Nucleus accumbens (tissue), 56 donors: ENCODE results near the gene HOXC5.

Experiments
- DNase-seq, 56 donors: peaks; one replicate each; lab custom pipeline; 2025; lab: John Stamatoyannopoulos, UW

The HOXC5 gene

DNA sequence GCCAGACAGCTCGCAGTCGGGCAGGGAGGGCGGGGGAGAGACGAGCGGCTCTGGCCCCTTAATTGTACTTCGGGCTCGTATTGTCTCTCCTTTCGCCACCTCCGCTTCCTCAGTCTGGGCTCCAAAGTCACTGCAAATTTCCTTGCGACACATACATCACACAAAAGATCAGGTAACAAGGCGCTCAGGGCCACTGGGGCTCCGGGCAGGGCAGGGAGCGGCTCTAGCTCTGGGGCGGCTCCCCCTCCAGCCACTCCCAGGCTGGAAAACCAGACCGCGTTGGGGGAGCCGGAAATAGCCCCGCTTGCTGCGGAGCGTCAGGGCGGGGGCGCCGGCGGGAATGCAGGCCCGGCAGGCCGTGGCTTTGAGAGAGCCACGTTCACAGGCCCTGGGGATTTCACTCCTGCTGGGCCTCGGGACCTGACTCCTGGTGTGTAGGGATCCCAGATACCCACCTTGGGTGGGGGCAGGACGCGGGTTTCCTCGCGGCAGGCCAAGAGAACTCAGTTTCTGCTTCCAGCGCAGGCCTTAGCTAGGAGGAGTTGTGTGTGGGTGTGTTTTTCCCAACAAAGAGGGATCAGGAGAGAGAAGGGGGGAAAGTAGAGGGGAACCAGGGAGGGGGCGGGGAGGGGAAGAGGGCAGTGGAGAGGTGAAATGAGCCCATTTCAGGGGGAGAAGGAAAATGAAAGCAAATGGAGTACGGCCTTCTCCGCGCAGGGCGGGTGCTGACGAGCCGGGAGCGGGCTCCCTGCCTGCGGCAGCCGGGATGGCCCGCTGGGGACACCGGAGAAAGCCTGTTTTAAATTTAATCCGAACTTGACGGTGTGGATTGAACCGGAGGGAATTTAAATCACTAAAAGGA, 37.2 kb upstream of the HOXC5 start:
- DNase-seq: peak in 1 of 56 donors; percentile 2

DNA sequence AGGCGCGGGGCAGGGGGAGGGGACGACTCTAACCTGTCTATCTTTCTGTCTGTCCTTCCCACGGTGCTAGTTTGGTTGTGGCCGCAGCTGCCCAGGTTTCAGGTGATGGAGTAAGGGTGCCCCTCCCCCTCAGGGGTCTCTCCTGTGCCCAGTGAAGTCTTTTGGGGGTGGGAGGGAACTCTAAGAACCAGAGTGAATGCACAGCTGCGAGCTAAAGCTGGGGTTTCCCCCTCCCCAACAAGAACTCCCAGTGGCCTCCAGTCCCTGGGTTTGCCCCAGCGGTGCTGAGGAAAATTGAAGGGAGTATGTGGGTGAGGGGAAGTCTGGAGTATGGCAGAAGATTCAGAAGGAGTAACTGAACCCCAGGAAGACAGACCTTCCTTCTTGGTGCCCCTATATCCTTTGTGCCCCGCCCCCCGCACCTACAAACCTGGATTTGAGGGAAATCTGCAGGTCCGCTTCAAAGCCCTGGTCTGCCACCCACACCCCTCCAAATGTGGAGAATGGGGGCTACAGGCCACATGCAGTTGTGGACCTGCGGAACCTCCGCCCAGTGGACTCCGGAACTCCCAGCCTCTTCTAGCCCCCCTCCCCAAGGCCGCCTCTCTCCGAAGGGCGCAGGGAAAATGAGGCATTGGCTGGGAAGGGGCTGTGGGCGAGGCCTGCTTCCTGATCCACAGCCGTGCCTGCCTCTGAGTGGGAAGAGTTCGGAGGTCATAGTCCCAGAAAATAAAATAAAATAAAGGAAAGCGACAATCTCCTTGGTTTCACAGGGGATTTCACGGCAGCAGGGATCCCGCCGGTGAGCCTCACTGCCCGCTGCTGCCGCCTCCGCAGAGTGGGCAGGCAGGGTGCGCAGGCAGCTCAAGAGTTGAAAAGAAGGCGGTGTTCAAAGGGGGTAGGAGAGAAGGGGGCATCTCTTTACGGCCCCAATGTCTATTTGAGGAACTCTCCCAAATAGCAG, 36.3 kb upstream of the HOXC5 start:
- DNase-seq: no peak

GRCh38 chr12:53997204-53998109, 35.4 kb upstream of the HOXC5 start:
- DNase-seq: no peak

- no peak for DNase-seq
Measured at GRCh38 chr12:53998110-53998899, 34.5 kb upstream of the HOXC5 start.

DNA sequence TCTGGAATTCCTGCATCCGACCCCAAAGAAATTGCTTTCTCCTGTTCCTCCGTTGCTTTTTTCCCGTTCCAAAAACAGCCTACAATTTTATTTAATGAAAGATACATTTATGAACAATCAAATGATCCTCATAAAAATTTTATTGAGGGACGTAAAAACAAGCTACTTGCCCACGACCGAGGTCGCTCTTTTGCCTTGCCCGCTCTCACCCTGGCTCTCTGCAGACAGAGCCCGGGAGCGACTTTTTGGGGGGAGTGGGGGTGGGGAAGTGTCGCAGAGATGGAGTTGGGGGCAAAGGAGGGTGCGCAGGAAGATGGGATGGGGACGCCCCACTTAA, 34.0 kb upstream of the HOXC5 start:
- no peak for DNase-seq

GRCh38 chr12:53999559-54000115, 33.2 kb upstream of the HOXC5 start:
- DNase-seq: no peak

DNA sequence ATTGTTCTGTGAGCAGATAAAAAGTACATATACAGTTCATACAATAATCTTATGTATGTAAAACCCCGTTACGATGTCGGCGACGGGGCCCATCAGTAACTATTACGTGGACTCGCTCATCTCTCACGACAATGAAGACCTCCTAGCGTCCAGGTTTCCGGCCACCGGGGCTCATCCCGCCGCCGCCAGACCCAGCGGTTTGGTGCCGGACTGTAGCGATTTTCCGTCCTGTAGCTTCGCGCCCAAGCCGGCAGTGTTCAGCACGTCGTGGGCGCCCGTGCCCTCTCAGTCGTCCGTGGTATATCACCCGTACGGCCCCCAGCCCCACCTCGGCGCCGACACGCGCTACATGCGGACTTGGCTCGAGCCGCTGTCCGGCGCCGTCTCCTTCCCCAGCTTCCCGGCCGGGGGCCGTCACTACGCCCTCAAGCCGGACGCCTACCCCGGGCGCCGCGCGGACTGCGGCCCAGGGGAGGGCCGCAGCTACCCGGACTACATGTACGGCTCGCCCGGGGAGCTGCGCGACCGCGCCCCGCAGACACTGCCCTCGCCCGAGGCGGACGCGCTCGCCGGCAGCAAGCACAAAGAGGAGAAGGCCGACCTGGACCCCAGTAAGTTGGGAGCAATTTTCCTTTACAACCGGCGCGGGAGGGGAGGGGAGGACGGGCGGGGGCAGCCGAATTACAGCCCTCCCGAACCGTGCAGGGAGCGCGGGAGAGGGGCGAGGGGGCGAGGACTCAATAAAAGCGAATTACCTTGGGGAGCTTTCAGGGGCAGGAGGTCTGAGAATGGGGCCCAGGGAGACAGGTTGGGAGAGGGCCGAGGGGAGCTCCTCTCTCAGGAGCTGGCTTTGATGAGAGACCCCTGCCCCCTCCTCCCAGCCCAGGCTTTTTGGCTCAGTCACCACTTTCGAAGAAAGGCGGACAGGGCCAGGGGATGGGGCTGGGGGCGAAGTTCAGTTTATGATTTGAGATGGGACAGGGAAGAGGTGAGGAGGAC, 32.4 kb upstream of the HOXC5 start, which contains the start of gene HOXC9:
Gene HOXC9, plus strand, starts transcription at position 46 of the 999 bp plus-strand sequence. Its CDS starts 28 bp downstream, at position 74.
- DNase-seq: no peak

- no peak for DNase-seq
Measured at GRCh38 chr12:54001283-54002187, 31.3 kb upstream of the HOXC5 start.

- DNase-seq: no peak
Measured at GRCh38 chr12:54002278-54002914, 30.5 kb upstream of the HOXC5 start.

GRCh38 chr12:54002915-54003389, 29.9 kb upstream of the HOXC5 start:
- DNase-seq: no peak

GRCh38 chr12:54003625-54004024, 29.2 kb upstream of the HOXC5 start:
- DNase-seq: no peak

DNA sequence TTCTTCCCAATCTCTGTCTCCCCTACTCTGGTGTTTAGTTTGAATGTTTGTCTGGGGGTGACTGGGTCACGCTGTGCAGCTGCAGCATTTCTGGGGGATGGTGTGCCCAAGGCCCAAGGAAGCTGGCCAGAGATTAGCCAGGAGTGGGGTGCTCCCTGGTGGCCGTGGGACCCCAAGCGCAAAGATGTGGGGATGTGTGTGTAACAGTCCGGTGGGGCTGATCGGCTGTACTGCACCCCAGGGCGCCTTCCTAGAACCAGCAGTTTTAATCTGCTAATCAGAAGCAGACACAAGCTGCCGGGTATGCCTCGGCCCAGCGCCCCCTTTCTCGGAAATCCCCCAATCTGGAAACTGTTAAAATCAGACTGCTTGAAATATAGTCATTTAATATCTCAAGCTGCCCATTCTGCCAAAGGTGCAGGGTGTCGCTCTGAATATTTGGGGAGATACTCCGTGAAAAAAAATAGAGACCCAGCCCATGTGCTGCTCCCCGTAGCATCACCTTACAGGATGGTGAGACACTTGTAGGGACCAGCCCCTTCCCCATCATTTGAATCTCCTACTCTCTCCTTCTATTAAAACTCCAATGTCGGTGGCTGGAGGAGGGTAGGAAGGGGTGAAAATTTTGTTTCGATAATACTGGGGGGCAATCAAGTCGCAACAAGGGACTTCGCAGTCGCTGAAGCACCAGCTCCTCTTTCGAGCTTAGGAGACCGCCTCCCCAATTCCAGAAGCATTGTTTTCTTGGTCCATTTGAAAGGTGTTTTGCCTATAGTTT, 28.6 kb upstream of the HOXC5 start:
- DNase-seq: no peak

DNA sequence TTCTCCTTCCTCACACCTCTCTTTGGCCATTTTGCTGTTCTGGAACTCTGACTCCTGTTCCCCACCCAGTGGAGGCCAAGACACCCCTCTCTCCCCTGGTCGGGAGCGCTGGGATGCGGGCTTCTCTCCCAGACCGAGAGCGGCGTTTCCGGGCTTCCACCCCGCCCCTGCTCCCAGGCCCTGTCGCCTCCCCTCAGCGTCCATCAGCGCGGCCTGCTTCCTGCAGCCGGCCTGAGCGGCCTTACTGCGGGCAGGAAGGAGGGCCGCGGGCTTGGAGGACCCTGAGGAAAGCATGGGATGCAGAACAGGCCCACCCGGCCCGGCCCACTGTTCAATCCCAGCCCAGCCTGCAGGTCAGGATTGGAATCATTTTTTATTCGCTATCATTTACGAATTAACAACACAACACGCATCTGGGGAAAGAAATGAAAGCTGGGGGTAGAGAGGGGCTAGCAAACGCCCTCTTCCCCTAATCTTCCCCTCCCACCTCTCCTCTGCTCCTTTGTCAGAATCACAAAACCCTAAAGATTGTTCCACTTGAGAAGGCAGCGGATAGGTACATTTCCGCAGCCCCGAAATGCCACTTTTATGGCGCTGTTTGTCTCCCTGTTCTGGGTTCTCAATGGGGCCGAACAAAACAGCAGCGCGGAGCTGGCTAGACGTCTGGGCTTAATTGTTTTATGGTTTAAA, 27.9 kb upstream of the HOXC5 start:
- DNase-seq: no peak

GRCh38 chr12:54005531-54005852, 27.4 kb upstream of the HOXC5 start:
- no peak for DNase-seq
